HEK293 (cell line): ENCODE data around the gene PRX.

Source experiments
- CTCF ChIA-PET: fragments of 350-600 bp; formaldehyde crosslinking; extraction: SDS; loops from one replicate; lab custom pipeline; 2021; ENCODE audit warnings: antibody characterized with exemption; lab: Yijun Ruan, JAX
- POLR2A ChIA-PET: fragments of 300-600 bp; formaldehyde crosslinking; extraction: SDS; loops from one replicate; lab custom pipeline; 2020; ENCODE audit warnings: antibody characterized with exemption, inconsistent platforms; lab: Yijun Ruan, JAX
- H3K27ac ChIP-seq: fragments of 200-500 bp; sonication (Bioruptor generic); 2 replicates; pipeline ENCODE4 v1.5.1; 2014; ENCODE audit warnings: low read depth, low read length, control low read depth, inconsistent platforms; ENCODE audit errors: extremely low read depth
- H3K36me3 ChIP-seq, 2 experiments: fragments of 200-500 bp in 1 of 2; sonication (Bioruptor generic) in 1 of 2; 1 replicate in 1 of 2; 2 replicates in 1 of 2; pipeline ENCODE4 v1.5.1; 2014 to 2017; ENCODE audit warnings: inconsistent platforms in 2 of 2, low read length in 2 of 2; ENCODE audit not compliant: control insufficient read depth in 2 of 2, insufficient read depth in 1 of 2
- H3K4me1 ChIP-seq: fragments of 200-500 bp; sonication (Bioruptor generic); 2 replicates; pipeline ENCODE4 v1.5.1; 2014; ENCODE audit warnings: mild to moderate bottlenecking, low read length, inconsistent platforms; ENCODE audit not compliant: control insufficient read depth, insufficient read depth
- H3K4me3 ChIP-seq: 2 replicates; pipeline ENCODE4 v1.5.1; 2011; ENCODE audit warnings: low read depth, mild to moderate bottlenecking, control low read depth, low read length, moderate library complexity
- H3K9me3 ChIP-seq: fragments of 200-500 bp; sonication (Bioruptor generic); 2 replicates; pipeline ENCODE4 v1.5.1; 2014; ENCODE audit warnings: low read depth, low read length, inconsistent platforms; ENCODE audit not compliant: control insufficient read depth, insufficient read depth
- GFI1B ChIP-seq: fragments of 450-650 bp; formaldehyde crosslinking; IDR thresholded peaks from 2 replicates; pipeline ENCODE4 v1.5.1; 2016; ENCODE audit warnings: missing biosample characterization, missing genetic modification characterization
- GLI4 ChIP-seq: fragments of 450-650 bp; formaldehyde crosslinking; IDR thresholded peaks from 2 replicates; pipeline ENCODE4 v1.5.1; 2016; ENCODE audit warnings: missing biosample characterization, missing genetic modification characterization
- GLIS2 ChIP-seq: fragments of 450-650 bp; formaldehyde crosslinking; IDR thresholded peaks from 2 replicates; pipeline ENCODE4 v1.5.1; 2016; ENCODE audit warnings: missing biosample characterization, missing genetic modification characterization
- HIC1 ChIP-seq: fragments of 450-650 bp; formaldehyde crosslinking; IDR thresholded peaks from 2 replicates; pipeline ENCODE4 v1.5.1; 2016; ENCODE audit warnings: missing biosample characterization, missing genetic modification characterization
- REPIN1 ChIP-seq: fragments of 450-650 bp; formaldehyde crosslinking; IDR thresholded peaks from 2 replicates; pipeline ENCODE4 v1.5.1; 2017; ENCODE audit warnings: missing biosample characterization, missing genetic modification characterization, low read depth
- SP3 ChIP-seq: fragments of 450-650 bp; formaldehyde crosslinking; IDR thresholded peaks from 2 replicates; pipeline ENCODE4 v1.5.1; 2016; ENCODE audit warnings: missing biosample characterization, missing genetic modification characterization
- TCF7L2 ChIP-seq: IDR thresholded peaks from 2 replicates; pipeline ENCODE4 v1.6.1; 2011; ENCODE audit warnings: low read depth, mild to moderate bottlenecking, inconsistent platforms, low read length, moderate library complexity, borderline replicate concordance
- ZBTB10 ChIP-seq: fragments of 450-650 bp; formaldehyde crosslinking; IDR thresholded peaks from 2 replicates; pipeline ENCODE4 v1.5.1; 2016; ENCODE audit warnings: missing biosample characterization, missing genetic modification characterization
- ZBTB48 ChIP-seq: fragments of 450-650 bp; formaldehyde crosslinking; IDR thresholded peaks from 2 replicates; pipeline ENCODE4 v1.5.1; 2016; ENCODE audit warnings: missing biosample characterization, missing genetic modification characterization
- ZIC2 ChIP-seq: fragments of 450-650 bp; formaldehyde crosslinking; IDR thresholded peaks from 2 replicates; pipeline ENCODE4 v1.5.1; 2016; ENCODE audit warnings: missing biosample characterization, missing genetic modification characterization
- ZNF10 ChIP-seq: fragments of 450-650 bp; formaldehyde crosslinking; IDR thresholded peaks from 2 replicates; pipeline ENCODE4 v1.5.1; 2017; ENCODE audit warnings: missing biosample characterization, missing genetic modification characterization
- ZNF121 ChIP-seq: fragments of 450-650 bp; formaldehyde crosslinking; IDR thresholded peaks from 2 replicates; pipeline ENCODE4 v1.5.1; 2016; ENCODE audit warnings: missing biosample characterization, missing genetic modification characterization
- ZNF169 ChIP-seq: fragments of 450-650 bp; formaldehyde crosslinking; IDR thresholded peaks from 2 replicates; pipeline ENCODE4 v1.5.1; 2016; ENCODE audit warnings: missing biosample characterization, missing genetic modification characterization
- ZNF202 ChIP-seq: fragments of 450-650 bp; formaldehyde crosslinking; IDR thresholded peaks from 2 replicates; pipeline ENCODE4 v1.5.1; 2016; ENCODE audit warnings: missing biosample characterization, missing genetic modification characterization, borderline replicate concordance
- ZNF292 ChIP-seq: fragments of 450-650 bp; formaldehyde crosslinking; IDR thresholded peaks from 2 replicates; pipeline ENCODE4 v1.5.1; 2016; ENCODE audit warnings: low read depth, missing biosample characterization, missing genetic modification characterization, borderline replicate concordance
- ZNF335 ChIP-seq: fragments of 450-650 bp; formaldehyde crosslinking; conservative IDR thresholded peaks from 2 replicates; pipeline ENCODE4 v1.5.1; 2016; ENCODE audit warnings: missing biosample characterization, missing genetic modification characterization
- ZNF391 ChIP-seq: fragments of 450-650 bp; formaldehyde crosslinking; IDR thresholded peaks from 2 replicates; pipeline ENCODE4 v1.5.1; 2016; ENCODE audit warnings: low read depth, missing biosample characterization, missing genetic modification characterization, borderline replicate concordance
- ZNF521 ChIP-seq: fragments of 450-650 bp; formaldehyde crosslinking; IDR thresholded peaks from 2 replicates; pipeline ENCODE4 v1.5.1; 2017; ENCODE audit warnings: missing biosample characterization, mild to moderate bottlenecking, missing genetic modification characterization
- ZNF530 ChIP-seq: fragments of 450-650 bp; formaldehyde crosslinking; IDR thresholded peaks from 2 replicates; pipeline ENCODE4 v1.5.1; 2016; ENCODE audit warnings: low read depth, missing biosample characterization, missing genetic modification characterization
- ZNF544 ChIP-seq: fragments of 450-650 bp; formaldehyde crosslinking; IDR thresholded peaks from 2 replicates; pipeline ENCODE4 v1.5.0; 2017; ENCODE audit warnings: missing biosample characterization, missing genetic modification characterization
- ZNF600 ChIP-seq: fragments of 450-650 bp; formaldehyde crosslinking; IDR thresholded peaks from 2 replicates; pipeline ENCODE4 v1.5.1; 2016; ENCODE audit warnings: missing biosample characterization, missing genetic modification characterization
- ZNF629 ChIP-seq: fragments of 450-650 bp; formaldehyde crosslinking; IDR thresholded peaks from 2 replicates; pipeline ENCODE4 v1.5.1; 2017; ENCODE audit warnings: missing biosample characterization, missing genetic modification characterization
- ZNF785 ChIP-seq: fragments of 450-650 bp; formaldehyde crosslinking; IDR thresholded peaks from 2 replicates; pipeline ENCODE4 v1.5.1; 2016; ENCODE audit warnings: missing biosample characterization, missing genetic modification characterization
- ZSCAN5A ChIP-seq: fragments of 450-650 bp; formaldehyde crosslinking; IDR thresholded peaks from 2 replicates; pipeline ENCODE4 v1.5.1; 2016; ENCODE audit warnings: missing biosample characterization, missing genetic modification characterization

PRX gene

GRCh38 chr19:40380199-40381037 lies 32.8 kb downstream of the PRX start (continued):
- TF ChIP-seq ZNF600 (tag by site-specific recombination): peak; percentile 60
- no peak for TF ChIP-seq TCF7L2
- TF ChIP-seq ZNF629 (tag by site-specific recombination): no peak
- TF ChIP-seq ZNF530 (tag by site-specific recombination): no peak
- TF ChIP-seq ZSCAN5A (tag by site-specific recombination): no peak
- TF ChIP-seq ZNF292 (tag by site-specific recombination): no peak
- no peak for TF ChIP-seq ZNF335 (tag by site-specific recombination)
- no peak for TF ChIP-seq ZNF391 (tag by site-specific recombination)
- TF ChIP-seq GFI1B (tag by site-specific recombination): no peak

- ChIA-PET POLR2A (interaction anchor here (0.6 to 2.1 kb wide), 5 partner anchors 8 to 1929 kb away, joined by 3 to 10 read pairs (median 5); partner anchors contain the start of genes C19orf47 and PLD3), CTCF (interaction anchor here (0.6 to 0.8 kb wide), 4 partner anchors 13 to 881 kb away, joined by 3 to 4 read pairs (median 3); no protein-coding TSS in a partner anchor)
- no peak overlapping the region for H3K27ac ChIP-seq
- H3K36me3 ChIP-seq: peaks cover 12 to 37% of the 10 kb centered on the region in 2 experiments; a peak in 2 of 3 replicates
- H3K9me3 ChIP-seq: no peaks in the 10 kb centered on the region
- TF ChIP-seq ZNF10 (tag by site-specific recombination): peak; percentile 61; the same call in 1 of the 2 replicates
- no peak for TF ChIP-seq ZNF202 (tag by site-specific recombination)
- peak; percentile 66 for TF ChIP-seq GLIS2 (tag by site-specific recombination)
- no peak for TF ChIP-seq ZNF785 (tag by site-specific recombination)
- TF ChIP-seq ZIC2 (tag by site-specific recombination): peak; percentile 82
- no peak for TF ChIP-seq ZNF600 (tag by site-specific recombination)
- peak; percentile 91 for TF ChIP-seq ZNF121 (tag by site-specific recombination)
- TF ChIP-seq ZBTB48 (tag by site-specific recombination): 0 out of 2 replicates have a peak, but pooled peaks have one; percentile 17
- no peak overlapping the region for H3K4me3 ChIP-seq
- H3K4me1 ChIP-seq: no peaks in the 10 kb centered on the region
These were observed 33.6 kb downstream of the PRX start for GRCh38 chr19:40379446-40380198.

- POLR2A ChIA-PET: no interaction called here
- H3K36me3 ChIP-seq: peaks cover 23 to 44% of the 10 kb centered on the region in 2 experiments
- CTCF ChIA-PET: no interaction called here
- H3K27ac ChIP-seq: no peak overlapping the region
- H3K9me3 ChIP-seq: no peaks in the 10 kb centered on the region
- H3K4me1 ChIP-seq: no peaks in the 10 kb centered on the region
- H3K4me3 ChIP-seq: no peak overlapping the region
- TF ChIP-seq HIC1 (tag by site-specific recombination) (peak; percentile 38; the same call in 1 of the 2 replicates), ZNF544 (tag by site-specific recombination) (no peak), GLI4 (tag by site-specific recombination) (no peak), SP3 (tag by site-specific recombination) (no peak), ZBTB10 (tag by site-specific recombination) (no peak), ZNF530 (tag by site-specific recombination) (no peak), ZNF521 (no peak), ZNF169 (tag by site-specific recombination) (no peak), REPIN1 (tag by site-specific recombination) (no peak)
These were observed 34.7 kb downstream of the PRX start for GRCh38 chr19:40378509-40378908.
